ENCODE measurements around the gene APOBEC3A. TPM values are rescaled to one million over a fixed set of nuclear protein-coding genes. Genes with fewer than 3 reads are reported as not detected.
A peak's percentile ranks its signal among the peaks of the same experiment; 100 is the strongest.

The APOBEC3A gene
- total RNA-seq, 1 donor from 2014 or later: not detected

DNA sequence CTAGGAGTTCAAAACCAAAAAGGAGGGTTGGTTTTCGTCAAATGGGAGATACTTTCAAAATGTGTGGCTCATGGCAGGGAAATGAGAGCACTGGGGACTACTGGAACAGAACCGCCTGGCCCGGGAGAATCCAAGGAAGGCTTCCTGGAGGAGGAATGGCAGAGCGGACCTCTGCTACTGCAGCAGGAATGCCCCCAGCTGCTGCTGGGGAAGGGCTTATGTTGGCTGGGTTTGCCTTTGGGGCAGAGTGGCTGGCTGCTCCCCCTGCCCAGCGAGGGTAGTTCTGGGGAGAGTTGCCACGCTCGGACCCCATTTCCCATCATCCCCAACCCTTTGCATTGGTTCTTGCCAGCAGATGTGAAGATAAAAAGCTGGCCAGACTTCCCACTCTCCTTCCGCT is 10.6 kb upstream of the APOBEC3A start:
- TF ChIP-seq POLR2A (IDR thresholded peaks at IDR 0.05): no peak
- TF ChIP-seq, protein P1, sequence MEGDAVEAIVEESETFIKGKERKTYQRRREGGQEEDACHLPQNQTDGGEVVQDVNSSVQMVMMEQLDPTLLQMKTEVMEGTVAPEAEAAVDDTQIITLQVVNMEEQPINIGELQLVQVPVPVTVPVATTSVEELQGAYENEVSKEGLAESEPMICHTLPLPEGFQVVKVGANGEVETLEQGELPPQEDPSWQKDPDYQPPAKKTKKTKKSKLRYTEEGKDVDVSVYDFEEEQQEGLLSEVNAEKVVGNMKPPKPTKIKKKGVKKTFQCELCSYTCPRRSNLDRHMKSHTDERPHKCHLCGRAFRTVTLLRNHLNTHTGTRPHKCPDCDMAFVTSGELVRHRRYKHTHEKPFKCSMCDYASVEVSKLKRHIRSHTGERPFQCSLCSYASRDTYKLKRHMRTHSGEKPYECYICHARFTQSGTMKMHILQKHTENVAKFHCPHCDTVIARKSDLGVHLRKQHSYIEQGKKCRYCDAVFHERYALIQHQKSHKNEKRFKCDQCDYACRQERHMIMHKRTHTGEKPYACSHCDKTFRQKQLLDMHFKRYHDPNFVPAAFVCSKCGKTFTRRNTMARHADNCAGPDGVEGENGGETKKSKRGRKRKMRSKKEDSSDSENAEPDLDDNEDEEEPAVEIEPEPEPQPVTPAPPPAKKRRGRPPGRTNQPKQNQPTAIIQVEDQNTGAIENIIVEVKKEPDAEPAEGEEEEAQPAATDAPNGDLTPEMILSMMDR (IDR thresholded peaks at IDR 0.05): no peak
- TF ChIP-seq POLR2AphosphoS5 (IDR thresholded peaks at IDR 0.05; ENCODE audit: insufficient read depth in 1 of 2, low read depth in 1 of 2): no peak
- H3K9me3 ChIP-seq: no peaks in the 10 kb centered on the region
- no peaks in the 10 kb centered on the region for H3K4me1 ChIP-seq
- no peak overlapping the region for H3K4me3 ChIP-seq
- intact Hi-C loops (cut with DNase I): no loop called here
- no peaks in the 10 kb centered on the region for H3K36me3 ChIP-seq
- no peak overlapping the region for H3K27ac ChIP-seq
- peak in 1 of 2 donors; percentile 81 for DNase-seq (ENCODE audit: extremely low spot score in 2 of 2)
- H3K27me3 ChIP-seq: no peaks in the 10 kb centered on the region

DNA sequence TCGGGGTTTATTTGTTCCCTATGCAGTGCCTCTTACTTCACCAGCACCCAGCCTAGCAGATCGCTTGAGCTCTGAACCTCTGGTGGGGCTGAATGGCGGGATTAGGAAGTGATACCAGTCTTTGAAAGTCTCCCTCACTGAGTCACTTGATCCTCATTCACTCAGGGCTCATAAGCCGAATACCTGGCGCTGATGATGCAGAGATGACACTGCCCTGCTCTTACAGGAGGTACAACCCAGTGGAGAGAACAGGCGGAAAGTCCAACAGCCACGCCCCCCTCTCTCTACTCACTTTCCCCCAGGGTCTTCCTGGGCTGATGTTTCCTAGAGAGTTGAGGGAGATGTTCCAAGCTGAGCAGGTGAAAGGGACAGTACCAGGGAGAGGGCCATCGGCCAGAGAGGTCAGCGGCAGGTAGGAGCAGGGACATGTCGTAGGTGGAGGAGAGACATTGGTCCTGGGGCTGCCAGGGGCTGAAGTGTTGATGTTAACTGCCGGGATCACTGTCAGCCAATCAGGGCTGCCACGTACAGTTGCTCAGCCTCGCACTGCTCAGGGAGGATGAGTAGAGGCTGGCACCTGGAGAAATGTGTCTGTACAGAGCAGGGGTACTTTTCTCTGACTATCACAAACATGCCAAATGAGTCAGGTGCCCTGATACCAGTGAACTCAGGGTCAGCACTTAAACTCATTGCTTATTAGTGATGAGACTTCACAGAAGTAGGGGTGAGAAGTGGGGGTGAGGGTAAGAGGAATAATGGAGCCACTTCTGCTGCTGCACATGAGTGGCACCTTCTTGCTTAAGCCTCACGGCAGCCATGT is 9.9 kb upstream of the APOBEC3A start:
- peak in 1 of 2 donors; percentile 95 for DNase-seq (ENCODE audit: extremely low spot score in 2 of 2)
- no peak for TF ChIP-seq POLR2AphosphoS5 (IDR thresholded peaks at IDR 0.05; ENCODE audit: insufficient read depth in 1 of 2, low read depth in 1 of 2)
- TF ChIP-seq, protein P1 (IDR thresholded peaks at IDR 0.05): no peak
- Histone ChIP-seq H3K4me3 (no peak overlapping the region), H3K36me3 (no peaks in the 10 kb centered on the region), H3K9me3 (no peaks in the 10 kb centered on the region), H3K4me1 (no peaks in the 10 kb centered on the region), H3K27me3 (no peaks in the 10 kb centered on the region), H3K27ac (no peak overlapping the region)
- intact Hi-C loops (cut with DNase I): no loop called here

DNA sequence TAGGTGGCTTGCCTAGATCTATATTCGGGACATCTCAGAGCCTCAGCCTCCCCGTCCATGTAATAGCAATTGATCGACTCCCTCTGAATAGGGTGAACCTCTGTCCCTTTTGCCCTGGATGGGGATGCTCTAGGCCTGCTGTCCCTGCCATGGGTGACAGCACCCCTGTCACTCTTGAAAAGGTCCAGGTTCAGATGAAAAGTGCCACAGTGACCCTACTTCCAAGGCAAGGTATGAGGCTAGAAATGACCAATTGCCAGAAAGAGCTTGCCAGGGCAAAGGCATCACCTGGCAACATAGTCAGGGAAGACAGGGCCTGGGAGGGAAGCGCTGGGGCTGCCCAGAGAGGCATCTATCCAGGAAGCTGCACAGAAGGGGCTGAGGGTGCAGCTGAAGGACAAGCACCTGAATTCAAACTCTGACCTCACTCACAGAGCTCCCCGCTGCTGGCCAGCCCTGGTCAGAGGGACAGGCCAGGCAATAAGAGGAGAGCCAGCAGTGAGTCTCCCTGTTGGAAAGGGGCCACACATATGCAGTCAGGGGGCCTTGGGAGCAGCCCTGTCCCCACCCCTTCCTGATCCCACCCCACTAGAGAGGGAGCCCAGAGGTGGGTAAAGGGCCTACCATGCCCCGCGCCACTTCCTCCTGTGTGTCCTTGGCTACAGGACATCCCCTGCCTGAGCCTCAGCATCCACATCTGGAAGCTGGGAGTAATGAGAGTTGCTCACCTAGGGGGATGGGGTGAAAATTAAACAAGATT is 9.0 kb upstream of the APOBEC3A start:
- Histone ChIP-seq H3K36me3 (no peaks in the 10 kb centered on the region), H3K4me1 (no peaks in the 10 kb centered on the region), H3K27ac (no peak overlapping the region), H3K4me3 (no peak overlapping the region), H3K27me3 (no peaks in the 10 kb centered on the region), H3K9me3 (no peaks in the 10 kb centered on the region)
- DNase-seq (ENCODE audit: extremely low spot score in 2 of 2): no peak
- intact Hi-C loops (cut with DNase I): no loop called here
- TF ChIP-seq POLR2AphosphoS5 (IDR thresholded peaks at IDR 0.05; ENCODE audit: insufficient read depth in 1 of 2, low read depth in 1 of 2): no peak
- no peak for TF ChIP-seq POLR2A (IDR thresholded peaks at IDR 0.05)
- TF ChIP-seq, protein P1 (IDR thresholded peaks at IDR 0.05): no peak

DNA sequence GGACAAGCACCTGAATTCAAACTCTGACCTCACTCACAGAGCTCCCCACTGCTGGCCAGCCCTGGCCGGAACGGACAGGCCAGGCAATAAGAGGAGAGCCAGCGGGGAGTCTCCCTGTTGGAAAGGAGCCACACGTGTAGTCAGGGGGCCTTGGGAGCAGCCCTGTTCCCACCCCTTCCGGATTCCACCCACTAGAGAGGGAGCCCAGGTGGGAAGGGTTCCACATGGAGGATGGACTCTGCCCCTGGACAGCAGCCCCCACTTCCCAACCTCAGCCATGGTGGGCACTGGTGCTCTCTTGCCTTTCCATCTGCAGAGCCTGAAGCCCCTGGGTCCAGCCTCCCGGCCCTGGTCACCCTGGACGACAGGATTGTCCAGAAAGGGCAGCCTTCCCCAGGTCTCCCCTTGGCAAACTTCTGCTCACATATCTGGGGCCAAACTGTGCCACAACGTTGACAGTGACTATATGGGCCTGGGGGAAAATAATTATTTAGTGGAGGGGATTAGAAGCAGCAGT is 7.5 kb upstream of the APOBEC3A start:
- TF ChIP-seq, protein P1 (IDR thresholded peaks at IDR 0.05): no peak
- no peak for TF ChIP-seq POLR2A (IDR thresholded peaks at IDR 0.05)
- TF ChIP-seq POLR2AphosphoS5 (IDR thresholded peaks at IDR 0.05; ENCODE audit: insufficient read depth in 1 of 2, low read depth in 1 of 2): no peak
- Histone ChIP-seq H3K9me3 (no peaks in the 10 kb centered on the region), H3K27ac (no peak overlapping the region), H3K4me3 (no peak overlapping the region), H3K27me3 (no peaks in the 10 kb centered on the region), H3K4me1 (no peaks in the 10 kb centered on the region), H3K36me3 (no peaks in the 10 kb centered on the region)
- peak in 1 of 2 donors; percentile 70 for DNase-seq (ENCODE audit: extremely low spot score in 2 of 2)
- intact Hi-C loops (cut with DNase I): loop anchor here (5.0 kb wide), 1 partner anchor 107 kb away; no protein-coding TSS in a partner anchor

Data from vagina (tissue), 2 donors.